Measurements from ENCODE around the gene NUP85.
"Not testable (repeated sequence)": the region's sequence is repeated elsewhere in the genome, so short reads cannot be mapped to it uniquely, and the experiment has no call there.

Gene NUP85

DNA sequence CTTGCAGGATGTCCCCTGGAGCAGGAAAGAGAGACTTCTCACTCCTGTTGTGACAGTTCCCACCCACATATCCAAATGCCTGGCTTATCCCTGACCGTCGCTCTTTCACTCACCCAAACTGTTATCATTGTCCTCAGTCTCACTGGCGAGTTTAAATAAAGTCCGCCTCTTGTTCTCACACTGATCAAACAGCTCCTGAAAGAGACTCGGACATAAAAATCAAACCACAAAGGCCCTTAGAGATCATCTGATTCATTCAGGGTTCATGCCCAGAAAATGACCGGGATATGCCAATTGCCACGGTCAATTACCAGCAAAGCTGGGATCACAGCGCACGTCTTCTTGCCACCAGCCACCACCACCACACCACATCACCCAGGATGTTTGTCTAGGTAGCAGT, 36.0 kb downstream of the NUP85 start:
- DNase-seq: no peak

DNA sequence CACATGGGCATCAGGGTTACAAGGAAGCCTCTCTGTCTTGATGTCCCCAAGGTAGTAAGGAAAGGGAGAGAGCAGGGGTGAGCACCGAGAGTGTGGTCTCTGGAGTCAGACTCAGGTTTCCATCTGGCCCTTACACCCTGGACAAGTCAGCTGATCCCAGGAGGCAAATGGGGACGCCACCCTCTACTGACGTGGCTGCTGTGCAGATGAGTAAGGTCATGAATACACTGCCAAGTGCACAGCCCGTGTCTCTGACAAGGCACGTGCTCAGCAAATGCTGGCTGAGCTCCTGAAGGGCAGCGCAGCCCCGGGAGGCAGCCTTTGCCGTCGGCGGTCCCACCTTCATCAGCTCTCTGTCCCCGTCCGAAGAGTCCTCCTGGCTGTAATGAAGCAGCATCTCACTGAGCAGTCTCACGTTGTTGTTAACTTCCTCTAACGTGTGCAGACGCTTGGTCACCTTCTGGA, 36.5 kb downstream of the NUP85 start:
- DNase-seq: no peak

DNA sequence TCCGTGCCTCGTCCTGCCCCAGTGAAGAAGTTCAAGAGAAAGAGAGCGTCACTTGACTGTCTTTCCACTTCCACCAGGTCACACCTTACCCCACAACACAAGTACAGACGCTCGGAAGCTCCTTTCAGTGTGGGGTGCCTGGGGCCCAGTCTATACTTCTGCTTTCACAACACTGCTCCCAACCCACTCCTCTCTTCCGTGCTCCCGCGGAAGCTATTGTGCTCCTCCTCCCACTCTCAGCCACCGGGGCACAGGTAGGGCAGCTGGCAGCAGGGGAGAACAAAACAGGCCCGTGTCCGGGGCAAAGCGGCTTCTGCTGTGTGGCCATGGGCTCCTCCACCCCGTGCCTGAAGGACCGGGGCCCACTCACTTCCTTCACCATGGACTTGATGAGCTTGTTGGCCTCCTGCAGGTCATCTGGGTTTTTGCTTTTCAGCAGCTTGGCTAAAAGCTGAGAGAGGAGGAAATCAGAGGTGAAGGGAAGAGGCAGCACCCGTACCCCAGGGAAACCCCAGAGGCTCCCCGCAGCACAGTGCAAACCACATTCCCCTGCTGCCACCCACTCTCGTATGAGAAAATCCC, 37.1 kb downstream of the NUP85 start:
- DNase-seq: peak; percentile 36

DNA sequence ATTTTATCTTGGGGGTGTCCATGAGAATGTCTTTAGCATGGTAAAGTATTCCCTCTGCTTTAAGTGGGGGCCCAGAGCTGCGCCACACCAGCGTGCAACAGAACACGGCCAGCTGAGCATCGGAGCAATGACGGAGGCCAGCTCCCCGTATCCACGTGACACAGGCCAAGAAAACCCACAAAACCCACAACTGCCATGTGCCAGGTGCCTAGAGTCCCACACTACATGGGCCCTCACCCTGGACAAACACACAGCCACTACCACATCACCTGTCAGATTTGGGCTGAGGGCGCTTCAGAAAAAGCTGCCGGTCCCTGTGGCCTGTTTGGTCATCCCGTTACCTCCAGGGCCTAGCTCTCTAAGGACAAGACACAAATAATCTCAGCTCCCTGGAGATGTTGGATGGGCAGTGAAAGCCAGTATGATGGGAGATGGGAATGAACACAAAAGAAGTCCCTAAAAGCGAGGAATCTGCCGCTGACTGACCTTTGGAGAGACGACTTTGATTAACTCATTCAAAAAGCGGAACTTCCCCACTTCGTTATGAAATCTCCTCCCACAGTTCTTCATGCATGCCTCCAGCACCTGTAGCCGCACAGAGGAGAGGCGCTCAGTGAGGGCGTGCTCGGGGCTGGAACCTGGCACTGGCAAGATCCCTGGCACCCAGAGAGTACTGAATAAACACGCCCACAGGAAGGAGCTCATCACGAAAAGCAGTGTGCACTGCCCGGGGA, 38.8 kb downstream of the NUP85 start:
- DNase-seq: no peak

DNA sequence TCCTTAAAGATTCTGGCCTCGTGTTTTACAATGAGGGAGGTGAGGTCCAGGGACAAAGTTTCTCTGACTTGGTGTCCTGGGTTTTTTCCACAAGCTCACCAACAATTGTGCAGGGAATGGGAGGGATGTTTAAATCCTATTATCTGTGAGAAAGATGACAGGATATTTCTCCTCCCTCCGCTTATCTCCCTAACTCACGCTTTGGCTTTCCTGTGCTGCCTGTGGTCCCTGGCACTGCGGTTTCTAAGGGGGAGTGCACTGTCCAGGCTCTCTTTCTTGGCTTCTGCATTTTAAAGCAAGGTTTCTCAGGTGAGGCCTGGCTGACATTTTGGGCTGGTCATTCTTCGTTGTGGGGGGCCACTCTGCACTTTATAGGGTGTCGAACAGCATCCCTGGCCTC, 39.5 kb downstream of the NUP85 start:
- no peak for DNase-seq

DNA sequence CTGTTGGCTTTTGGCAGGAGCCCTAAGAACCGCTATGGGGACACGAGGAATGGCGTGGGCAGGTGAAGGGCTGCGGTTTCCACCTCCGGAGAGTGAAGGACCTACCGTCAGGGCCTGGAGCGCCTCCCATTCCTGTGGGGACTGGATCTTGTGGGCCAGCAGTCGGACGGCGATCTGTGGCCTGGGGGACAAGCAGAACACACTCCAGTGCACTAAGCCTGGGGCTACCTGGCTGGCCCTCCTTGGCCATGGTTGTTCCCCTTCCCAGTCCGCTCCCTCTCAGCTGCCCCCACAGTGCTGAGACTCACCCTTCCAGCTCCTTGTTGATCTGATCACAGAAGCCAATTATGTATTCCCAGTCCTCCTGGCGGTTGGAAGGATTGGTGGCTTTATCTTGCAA, 40.9 kb downstream of the NUP85 start:
- DNase-seq: no peak

DNA sequence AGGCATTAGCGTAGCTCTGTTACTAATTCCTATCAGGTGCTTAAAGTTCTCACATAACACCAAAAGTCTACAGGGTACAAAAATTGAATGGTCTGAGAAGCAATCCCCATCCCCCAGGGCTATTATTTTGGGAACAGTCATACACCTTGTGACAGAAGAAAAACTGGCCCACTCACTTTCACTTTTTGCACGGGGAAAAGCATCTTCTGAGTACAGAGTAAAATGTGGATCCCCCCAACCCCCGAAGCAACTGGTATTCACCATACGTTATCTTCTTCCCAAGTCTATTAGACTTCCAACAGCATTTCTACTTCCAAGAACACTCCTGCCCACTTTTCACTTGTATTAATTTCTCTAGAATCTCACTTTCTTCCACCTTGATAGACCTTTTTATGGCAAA, 44.1 kb downstream of the NUP85 start:
- no peak for DNase-seq

DNA sequence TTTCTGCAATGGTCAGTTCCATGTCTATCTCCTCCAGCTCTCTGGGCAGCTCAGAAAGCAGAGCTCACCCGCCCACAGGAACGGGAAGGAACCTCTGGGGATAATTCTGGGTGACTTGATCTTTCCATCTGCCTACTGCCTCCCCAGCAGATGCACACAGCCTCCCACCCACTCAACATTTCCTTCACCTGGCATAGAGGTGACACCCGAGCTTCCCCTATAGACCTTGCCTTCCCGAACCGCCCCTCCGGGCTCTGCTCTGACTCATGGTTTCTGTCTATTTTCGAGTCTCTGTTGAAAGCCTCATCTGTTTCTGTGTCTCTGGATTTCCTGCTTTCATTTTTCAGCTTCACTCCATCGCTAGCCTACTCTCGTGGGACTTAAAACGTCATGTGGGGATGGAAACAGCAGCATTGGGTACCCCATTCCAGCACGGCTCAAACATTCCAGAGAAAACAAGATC, 44.6 kb downstream of the NUP85 start:
- DNase-seq: peak; percentile 57

DNA sequence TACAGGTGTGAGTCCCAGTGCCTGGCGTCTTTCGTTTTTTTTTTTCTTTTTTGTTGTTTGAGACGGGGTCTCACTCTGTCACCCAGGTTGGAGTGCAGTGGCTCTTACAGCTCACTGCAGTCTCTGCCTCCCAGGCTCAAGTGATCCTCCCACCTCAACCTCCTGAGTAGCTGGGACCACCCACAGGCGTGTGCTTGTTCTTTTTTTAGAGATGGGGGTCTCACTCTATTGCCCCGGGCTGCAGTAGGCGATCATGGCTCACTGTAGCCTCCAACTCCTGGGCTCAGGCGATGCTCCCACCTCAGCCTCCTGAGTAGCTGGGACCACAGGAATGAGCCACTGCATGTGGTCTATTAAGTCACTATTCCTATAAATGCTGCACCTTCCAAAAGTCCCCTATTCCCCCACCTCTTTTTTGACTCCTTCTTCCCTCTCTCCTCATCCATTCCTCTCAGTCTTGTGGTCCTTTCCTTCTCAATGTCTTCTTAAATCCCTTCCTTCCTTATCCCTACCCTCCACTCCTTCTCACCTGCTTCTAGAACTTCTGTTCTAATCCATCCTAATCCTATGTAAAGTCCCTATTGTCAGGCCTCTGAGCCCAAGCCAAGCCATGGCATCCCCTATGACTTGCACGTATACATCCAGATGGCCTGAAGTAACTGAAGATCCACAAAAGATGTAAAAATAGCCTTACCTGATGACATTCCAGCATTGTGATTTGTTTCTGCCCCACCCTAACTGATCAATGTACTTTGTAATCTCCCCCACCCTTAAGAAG, 46.7 kb downstream of the NUP85 start:
- DNase-seq: no peak

DNA sequence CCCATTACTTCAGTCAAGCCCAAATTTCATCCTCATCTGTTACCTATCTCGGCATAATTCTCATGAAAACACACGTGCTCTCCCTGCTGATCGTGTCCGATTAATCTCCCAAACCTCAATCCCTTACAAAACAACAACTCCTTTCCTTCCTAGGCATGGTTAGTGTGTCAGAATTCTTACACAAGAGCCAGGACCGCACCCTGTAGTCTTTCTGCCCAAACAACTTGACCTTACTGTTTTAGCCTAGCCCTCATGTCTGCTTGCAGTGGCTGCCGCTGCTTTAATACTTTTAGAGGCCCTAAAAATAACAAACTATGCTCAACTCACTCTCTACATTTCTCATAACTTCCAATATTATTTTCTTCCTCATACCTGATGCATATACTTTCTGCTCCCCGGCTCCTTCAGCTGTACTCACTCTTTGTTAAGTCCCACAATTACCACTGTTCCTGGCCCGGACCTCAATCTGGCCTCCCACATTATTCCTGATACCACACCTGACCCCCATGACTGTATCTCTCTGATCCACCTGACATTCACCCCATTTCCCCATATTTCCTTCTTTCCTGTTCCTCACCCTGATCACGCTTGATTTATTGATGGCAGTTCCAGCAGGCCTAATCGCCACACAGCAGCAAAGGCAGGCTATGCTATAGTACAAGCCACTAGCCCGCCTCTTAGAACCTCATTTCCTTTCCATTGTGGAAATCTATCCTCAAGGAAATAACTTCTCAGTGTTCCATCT, 50.6 kb downstream of the NUP85 start:
- DNase-seq: not testable (repeated sequence)

DNA sequence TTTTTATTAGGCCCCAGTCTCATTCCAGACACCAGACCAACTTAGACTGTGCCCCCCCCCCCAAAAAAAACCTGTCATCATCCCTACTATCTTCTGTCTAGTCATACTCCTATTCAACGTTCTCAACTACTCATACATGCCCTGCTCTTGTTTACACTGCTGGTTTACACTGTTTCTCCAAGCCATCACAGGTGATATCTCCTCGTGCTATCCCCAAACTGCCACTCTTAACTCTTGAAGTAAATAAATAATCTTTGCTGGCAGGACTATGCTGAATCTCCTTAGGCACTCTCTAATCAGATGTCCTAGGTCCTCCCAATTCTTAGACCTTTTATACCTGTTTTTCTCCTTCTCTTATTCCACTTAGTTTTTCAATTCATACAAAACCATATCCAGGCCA, 51.7 kb downstream of the NUP85 start:
- not testable (repeated sequence) for DNase-seq

DNA sequence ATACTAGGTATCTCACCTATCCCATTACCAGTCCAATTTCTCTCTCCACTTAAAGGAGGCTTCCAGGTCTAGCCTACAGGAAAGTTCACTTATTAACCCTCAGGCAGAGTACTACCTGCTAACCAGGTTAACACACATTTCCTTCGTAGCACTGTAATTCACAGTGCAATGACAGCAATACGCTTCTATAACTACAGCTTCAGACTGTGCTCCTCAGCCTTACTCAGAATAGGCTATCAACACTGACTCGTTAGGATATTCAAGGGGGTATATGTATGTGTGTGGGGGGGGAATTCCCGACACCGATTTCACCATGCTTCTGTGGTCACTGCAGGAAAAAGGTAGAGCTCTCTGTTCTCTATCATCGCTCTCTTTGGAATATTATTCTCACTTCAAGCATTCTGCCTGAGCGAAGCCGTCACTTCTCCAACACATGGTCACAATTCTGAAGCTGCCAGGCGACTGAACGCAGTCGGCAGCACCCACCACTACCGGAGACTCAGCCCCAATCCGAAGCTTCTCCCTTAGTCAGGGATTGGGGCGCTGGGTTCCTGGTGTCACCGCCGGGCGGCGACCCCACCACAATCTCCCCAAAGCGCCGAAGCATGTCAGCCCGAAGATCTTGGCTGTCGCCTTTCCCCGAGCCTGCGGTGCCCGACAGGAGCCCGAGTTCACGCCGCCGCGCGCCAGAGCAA, 55.3 kb downstream of the NUP85 start:
- DNase-seq: no peak

DNA sequence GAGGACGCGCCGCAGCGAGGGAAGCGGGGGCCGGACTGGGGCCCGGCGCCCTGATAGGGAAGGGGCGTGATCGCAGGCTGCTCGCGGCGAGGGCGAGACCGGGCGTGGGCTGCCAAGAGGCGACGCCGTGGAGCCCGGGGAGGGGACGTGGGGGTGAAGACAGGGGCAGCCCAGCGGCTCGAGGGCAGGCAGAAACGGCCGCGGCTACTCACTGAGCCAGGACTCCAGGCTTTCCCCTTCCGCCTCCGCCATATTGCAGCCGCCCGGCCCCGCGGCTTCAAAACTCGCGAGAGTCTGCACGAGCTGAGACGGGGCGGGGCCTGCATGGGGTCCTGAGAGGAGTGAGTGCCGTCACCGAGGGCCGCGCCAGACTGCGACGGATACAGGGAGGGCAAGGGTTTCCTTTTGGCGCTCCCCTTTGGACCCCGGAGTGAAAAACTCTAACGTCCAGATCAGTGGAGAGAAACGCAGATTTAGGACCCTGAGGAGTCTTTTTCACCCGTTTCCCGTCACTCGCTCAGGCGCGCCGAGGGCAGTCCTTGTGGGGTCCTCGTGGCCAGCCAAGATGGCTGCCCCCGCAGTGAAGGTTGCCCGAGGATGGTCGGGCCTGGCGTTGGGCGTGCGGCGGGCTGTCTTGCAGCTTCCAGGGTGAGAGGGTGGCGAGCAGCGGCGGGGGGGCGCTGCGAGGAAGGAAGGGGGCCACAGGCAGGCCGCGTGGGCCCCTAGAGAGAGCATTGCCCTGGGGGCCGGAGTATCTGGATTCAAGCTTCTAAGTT, 56.0 kb downstream of the NUP85 start, which contains the start of the genes GGA3 and MRPS7:
Gene GGA3 (minus strand): TSS at position 271 of the 776 bp plus-strand sequence. CDS start 19 bp downstream, at position 252.
Gene MRPS7 (plus strand): TSS at position 544 of the 776 bp plus-strand sequence. CDS start 22 bp downstream, at position 566.
- peak; percentile 94 for DNase-seq

DNA sequence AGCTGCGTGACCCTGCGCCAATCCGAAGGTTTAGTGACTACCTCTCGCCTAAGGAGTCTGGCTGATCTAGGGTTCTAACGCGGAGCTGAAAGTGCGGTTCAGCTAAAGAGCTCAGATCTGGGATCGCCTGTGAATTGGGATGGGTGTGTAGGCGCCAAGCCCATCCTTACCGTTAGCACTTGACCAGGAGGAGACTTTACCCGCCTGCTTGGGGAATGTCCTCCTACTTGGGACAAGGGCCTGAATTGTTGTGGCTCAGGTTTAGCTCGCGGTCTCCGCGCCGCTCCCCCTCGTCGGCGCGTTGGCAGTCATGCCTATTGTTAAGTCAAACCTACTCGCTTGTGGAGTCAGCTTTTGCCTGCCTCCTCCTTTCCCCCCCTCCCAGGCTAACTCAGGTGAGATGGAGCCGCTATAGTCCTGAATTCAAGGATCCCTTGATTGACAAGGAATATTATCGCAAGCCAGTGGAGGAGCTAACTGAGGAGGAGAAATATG, 56.7 kb downstream of the NUP85 start:
- DNase-seq: no peak

DNA sequence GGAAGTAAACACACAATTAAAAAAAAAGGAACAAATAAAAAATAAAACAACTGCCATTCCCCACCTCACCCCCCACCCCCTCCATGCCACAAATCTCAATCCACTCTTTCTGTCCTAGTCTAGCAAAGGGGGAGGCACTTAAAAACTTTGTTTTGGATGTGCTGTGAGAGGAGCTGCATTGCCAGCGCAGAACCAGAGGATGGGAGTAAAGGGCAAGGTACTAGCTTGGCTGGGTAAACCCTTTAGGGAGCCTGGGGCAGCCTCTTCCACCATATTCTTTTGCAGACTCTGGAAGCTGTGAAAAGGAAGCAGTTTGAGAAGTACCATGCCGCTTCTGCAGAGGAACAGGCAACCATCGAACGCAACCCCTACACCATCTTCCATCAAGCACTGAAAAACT, 57.6 kb downstream of the NUP85 start:
- DNase-seq: no peak

DNA sequence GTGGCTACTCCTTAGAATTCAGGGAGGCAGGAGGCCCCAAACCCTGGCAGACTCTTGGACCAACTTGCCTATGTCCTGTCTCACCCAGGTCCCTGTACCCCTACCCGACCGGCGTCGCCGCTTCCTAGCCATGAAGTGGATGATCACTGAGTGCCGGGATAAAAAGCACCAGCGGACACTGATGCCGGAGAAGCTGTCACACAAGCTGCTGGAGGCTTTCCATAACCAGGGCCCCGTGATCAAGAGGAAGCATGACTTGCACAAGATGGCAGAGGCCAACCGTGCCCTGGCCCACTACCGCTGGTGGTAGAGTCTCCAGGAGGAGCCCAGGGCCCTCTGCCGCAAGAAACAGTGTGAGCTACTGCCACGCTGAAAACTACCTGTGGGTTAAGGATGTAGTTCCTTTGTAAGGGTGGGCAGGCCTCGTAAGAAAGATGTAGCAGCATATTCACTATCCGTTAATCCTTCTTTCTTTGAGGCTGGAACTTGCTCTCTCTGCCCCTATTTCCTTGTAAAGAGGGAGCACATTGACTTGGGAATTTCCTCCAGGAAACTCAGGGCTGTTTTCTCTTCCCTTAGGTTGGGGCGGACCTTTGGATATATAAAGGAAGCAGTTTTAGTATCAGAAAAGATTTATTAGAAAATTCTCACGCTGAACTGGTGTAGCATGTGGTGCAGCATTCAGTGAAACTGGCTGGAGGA, 60.3 kb downstream of the NUP85 start:
- no peak for DNase-seq

DNA sequence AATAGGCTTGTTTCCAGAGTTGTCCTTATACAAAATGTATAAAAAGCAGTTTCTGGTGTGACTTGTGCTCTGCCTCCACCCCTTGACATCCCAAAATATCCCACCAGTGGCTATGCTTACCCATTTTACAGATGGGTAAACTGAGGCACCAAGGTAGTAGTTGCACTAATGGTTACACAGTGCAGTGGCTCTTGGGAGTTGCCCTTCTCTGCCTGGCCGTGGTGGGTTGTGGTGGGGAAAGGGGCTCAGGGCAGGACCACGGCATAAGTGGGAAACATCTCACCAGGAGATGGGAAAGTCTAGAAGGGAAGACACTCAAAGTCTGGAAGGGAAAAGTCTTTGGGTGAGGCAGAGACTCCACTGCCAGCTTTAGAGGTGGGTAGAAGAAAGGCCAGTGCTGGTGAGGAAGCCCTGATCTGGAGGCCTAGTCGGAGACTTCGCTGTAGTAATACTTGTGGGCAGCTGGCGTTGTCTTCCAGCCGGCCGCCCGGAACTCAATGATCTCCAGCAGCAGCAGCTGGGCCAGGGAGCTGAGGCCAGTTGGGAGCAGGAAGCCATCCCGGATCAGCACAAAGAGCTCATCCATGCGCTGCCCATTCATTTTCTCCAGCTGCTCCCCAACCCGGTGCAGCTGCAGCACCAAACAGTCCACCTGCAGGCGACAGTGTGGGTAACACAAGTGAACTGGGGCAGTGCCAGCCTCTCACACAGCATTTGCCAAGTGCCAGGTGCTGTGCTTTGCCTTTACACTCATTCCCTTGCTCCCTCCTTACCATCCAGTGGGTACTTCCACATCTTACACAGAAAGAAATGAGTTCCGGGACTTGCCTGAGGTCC, 61.1 kb downstream of the NUP85 start:
- DNase-seq: no peak

DNA sequence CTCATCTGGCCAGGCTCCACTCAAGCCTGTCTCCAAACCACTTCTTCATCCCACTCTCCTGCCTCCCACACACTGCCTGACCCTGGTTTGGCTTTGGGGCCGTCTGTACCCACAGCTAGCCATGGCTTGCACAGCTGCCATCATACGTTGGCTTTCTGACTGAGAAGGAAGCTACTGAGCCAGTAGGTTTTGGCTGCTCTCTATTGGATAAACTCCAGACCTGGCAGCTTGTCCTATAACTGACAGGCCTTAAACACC, 61.6 kb downstream of the NUP85 start:
- DNase-seq: no peak

DNA sequence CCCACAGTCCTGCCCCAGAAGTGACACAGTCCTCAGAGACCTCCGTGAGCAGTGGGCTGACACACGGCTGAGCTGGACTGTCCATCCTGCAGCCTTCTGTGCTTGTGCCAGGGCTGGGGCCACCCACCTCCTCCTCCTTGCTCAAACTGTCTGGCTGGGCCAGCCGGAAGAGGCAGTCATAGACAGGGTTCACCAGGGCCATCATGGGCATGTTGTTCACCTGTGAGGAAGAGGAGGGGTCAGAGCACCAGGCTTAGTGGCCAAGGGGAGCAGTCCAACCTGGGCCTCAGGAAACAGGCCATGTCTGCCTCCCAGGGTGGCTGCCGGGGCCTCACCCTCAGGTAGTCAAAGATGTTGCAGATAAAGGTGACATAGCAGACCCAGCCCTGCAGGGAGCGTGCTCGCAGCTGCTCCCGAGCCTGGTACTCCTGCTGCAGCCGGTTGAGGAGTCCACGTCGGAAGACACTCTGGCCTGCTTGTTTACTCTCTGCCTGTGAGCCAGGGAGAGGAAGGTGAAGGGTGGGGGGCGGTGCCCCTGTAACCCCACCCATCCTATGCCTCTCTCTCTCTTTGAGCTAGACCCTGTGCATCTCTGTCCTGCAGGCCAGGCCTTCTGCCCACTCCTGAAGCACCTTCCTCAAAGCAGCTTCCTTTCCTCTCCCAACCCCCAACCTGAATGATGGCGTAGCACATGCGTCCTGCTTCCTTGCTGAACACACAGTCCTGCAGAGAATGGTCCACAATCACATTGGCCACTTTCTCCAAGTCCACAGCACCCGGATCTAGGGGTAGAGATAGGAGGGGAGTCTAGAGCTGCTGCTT, 62.1 kb downstream of the NUP85 start:
- no peak for DNase-seq

All from effector CD4-positive, alpha-beta T cell (primary cell).